CD4-positive, alpha-beta T cell treated with Interleukin-4 for 4 hours (primary cell): ENCODE data around the gene TRPM3.

ENCODE experiments used
- DNase-seq: peaks from one replicate; pipeline ENCODE4 v3.0.0-alpha.2; 2020

Gene TRPM3

DNA sequence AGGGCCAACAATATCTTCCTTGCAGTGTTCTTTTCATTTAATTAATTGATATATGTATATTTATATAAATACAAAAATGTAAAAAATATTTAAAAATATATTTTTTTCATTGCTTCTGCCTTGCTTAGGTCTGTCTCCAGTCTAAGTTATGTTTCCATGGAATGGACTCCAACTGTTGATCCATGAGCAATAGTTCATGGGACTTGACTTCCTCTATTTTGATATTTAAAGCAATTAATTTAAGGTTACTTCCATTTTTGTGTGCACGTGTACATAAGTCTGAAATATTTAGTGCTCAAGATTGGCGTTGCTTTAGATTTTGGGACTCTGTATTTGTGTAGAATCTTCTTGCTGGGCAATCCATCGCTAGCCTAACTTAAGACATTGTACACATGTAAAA, 551.6 kb downstream of the TRPM3 start:
- no peak for DNase-seq

DNA sequence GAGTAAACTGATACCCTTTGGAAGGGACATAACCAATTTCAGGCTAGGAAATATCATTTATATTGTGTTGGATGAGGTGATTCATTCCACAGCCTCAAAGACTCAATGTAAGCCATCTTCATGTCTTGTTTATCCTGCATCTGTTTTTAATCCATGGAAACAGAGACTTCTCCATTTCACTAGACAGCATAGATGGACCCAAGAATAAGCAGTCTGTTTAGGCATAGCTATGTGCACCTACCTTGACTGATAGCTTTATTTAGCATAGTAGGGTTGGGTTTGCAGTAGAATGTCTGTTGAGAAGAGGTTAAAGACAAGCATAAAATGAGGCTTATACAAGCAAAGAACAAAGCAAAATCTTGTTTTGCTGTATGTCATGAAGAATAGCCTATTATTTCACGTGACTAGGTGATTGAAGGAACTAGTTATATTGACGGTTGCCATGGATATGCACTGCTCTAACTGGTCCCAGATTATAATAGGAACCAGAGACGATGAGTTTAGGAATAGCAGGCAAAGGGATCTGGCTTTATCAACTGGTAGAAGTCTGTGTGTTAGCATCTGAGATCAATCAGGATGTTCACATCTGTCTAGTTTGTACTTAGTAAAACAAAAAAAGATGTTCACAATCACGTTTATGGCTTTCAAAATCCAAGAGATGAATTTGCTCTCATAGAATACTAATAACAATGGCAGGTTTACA, 552.2 kb downstream of the TRPM3 start:
- no peak for DNase-seq

DNA sequence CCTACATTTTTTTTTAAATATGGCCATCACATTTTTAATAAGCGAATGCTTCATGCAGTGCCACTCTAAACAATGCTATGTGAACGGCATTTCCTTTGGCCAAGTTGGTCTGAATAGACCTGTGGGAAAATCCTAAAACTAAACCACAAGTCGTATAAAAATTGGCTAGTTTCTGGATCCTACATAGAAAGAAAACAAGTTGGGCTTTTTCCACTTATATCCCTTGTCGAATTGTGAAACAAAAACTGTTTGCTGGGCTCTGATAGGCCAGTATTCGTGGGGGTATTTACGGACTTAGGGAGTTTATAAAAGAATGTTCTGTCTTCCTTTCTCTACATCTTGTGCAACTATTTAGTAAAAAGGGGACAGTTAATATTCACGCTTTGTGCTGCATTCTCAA, 553.9 kb downstream of the TRPM3 start:
- no peak for DNase-seq

DNA sequence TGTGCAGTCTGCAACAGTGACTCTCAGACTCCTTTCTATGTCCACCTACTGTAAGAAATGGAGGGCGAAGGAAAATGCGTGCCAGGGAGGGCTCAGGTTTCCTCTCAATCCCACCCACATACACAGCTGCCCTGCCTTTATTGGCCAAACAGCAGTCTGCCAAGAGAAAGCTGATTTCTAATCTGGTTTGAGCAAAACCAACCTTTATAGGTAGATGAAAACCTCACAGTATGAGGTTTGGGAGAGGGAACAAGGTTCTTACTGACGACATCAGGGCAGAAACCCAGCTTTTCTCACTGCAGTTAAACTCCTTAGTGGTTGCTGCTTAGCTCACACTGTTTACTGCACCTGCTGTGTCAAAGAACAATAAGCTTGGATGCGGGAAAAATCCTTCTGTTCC, 554.7 kb downstream of the TRPM3 start:
- DNase-seq = no peak

DNA sequence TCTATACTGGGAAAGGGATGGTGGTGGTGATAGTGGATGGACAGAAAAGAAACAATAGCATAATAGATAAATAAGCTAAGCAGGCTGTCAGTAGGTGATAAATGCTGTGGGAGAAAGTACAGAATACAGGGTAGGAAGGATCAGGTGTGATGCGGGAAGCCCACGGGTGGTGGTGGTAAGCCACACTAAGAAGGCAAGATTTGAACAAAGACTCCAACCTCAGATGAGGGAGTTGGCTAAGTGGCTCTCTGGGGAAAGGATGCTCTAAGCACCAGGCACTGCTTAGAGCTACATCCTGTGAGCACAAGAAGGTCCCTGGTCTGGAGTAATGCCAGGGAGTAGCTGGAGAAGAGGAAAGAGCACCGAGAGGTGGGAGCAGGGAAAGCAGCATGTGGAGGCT, 555.4 kb downstream of the TRPM3 start:
- DNase-seq = no peak

DNA sequence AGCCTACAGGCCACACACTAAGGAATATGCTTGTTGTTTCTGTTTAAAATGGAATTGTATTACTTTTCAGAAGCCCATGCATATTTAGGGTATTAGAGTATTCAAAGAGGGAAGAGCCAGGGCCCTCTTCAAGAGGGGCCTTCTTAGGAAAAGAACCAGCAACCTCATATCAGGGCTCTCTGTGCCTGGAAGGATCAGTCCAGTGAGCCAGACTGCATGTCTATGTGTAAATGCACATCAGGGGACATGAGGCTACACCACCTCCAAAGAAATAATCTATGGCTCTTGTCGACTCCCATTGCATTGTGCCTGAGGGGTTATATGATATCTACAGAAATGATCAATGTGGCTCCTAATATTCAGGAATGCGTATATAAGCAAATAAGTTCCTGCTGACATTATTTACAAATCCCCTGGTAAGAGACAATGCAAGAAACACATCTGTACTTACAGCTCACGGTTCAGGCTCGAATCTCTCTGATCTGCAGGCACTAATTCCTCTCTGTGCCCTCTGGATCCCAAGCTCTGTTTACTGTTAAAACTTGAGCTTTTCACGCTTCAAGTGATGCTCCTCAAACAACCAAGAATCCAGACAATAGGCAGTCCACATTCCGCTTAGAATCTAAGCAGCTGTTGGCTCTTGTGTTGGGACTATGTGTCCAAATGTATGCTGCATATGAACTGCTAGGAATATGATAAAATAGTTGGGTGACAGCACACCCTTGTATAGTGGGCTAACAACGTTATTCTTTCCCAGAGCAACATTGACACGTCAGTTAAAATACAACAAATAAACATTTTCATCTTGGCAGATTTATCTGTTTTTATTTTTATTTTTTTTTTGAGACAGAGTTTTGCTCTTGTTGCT, 556.7 kb downstream of the TRPM3 start:
- no peak for DNase-seq

DNA sequence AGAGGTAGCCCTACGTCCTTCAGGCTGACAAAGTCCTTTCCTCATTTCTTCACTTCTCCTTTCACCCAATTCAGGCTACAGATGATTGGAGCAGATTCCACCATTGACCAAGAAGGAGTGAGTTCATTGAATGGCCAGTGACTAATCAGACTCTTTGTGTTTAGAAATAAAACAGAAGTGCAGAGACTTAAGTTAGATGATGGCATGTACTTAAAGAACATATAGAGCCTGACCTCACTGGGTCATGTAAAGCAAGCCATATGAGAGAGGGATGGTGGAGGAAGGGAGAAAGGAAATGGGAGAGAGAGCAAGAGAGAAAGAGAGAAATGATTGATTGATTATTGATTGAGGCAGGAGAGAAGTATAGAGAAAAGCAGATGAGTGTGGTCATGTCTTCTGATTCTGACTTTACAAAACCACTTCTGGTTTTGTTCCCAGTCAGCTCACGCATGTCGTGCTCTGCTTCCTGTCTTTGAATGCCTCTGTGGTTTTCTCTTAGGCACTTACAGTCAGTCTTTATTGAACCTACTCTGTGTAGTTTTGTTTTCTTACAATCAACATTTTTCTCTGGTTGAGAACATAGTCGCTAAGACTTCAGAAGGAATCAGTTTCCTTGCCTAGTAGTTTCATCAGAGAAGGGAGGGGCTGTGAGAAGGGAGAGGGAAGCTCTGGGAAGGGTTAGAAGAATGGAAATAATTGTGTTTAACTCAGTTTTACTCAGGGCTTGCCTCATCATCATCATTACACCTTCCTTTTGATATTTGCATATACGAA, 557.8 kb downstream of the TRPM3 start:
- DNase-seq = peak; percentile 53

DNA sequence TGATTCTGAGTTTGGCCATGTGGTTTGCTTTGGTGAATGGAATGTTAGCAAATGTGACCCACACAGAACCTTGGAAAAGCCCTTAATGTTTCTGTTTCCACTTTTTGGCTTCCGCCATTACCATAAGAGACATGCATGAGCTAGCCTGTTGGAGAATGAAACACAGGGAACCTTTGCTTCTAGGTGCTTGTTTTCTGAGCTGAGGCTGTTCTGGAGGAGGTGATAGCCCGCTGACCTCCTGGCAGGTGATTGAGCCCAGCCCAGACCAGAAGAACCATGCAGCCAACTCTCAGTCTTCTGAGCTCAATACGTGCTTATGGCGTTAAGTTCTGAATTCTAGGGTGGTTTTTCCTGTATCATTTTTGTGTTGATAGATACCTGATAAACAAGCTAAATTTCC, 558.4 kb downstream of the TRPM3 start:
- DNase-seq = no peak

DNA sequence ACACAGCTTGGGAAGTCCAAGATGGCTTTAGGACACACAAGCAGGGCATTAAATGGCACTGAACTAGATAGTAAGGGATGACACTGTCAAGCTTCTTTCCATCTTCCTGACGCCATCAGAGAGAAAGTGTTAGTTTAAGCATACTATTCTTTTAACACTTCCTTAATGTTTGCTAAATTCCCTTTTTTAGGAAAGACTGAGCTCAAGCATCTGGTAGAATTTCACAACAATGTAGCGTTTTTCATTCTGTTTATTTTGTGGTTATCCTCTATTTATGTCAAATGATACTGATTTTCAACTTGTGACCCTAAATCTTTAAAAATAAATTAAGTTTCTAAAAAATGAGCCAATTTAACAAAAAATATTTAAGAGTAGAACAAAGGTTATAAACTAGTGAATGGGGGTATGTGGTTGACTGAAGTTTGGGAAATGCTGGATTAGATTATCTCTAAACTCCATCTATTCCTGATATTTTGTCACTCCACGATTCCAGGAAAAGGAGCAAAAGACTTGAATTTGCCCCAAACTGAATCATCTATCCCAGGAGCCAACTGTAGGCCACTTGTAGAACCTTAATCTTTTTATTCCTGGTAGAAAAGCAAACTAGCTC, 559.5 kb downstream of the TRPM3 start:
- DNase-seq = no peak

DNA sequence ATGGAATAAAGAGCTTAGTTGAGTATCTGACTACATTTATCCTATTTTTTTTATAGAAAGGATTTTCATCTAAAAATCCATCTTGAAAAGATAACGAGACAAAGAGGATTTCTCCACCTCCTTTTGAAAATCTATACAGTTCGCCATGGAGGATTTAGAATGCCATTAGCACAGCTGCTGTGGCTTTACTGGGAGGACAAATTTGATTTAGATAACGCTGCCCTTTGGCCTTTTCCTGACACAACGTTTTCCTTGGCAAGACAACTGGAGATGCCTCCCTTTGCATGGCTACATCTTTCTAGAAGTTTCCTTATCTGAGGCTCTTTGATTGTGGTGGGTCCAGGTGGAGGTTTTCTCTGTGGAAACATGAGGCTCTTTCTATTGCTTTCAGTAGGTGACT, 560.3 kb downstream of the TRPM3 start:
- no peak for DNase-seq

DNA sequence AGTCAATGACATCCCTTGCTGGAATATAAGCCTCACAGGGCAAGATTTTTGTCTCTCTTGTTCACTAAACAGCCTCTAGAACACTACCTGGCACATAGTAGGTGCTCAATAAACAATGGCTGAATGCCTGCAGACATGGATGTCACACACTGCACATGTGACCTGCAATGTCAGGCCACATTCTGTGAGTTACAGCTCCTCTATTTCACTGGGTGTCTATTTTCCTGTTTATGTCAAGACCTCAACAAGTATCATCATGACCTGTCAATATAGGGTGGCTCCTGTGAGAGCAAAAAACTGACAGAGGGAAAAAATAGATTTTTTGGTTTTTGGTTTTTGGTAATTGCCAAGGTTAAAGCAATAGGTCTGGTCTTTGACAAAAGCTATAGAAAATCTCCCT, 562.3 kb downstream of the TRPM3 start:
- no peak for DNase-seq

DNA sequence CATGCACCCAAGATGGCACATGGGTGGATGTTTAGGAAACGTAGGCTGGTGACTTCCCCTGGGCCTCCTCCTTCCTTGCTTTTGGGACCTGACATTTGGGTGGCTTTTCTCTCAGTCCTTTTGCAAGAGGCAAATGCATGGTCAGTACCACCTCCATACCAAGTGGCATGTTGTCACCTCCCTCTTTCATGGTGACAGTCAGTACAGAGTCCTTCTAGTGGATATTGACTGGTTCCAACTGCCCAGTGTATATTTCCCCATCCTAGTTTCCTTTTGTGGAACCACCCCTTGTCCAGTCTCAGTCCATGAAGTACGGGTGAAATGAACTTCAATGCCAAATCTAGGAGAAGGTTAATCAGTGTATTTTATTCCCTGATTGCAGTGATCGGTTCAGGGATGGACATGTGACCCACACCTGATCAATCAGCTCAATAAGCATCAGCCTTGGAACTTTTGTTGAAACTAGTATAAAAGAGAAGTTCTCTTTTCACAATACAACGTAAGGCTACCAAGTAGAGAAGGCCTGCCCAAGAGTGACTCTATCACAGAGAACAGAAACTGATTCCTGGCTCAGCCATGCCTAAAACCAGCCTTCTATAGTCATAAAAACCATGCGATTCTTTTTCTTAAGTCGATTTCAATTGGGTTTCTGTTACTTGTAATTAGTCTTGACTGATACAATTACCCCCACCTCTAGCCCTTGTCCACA, 563.6 kb downstream of the TRPM3 start:
- DNase-seq = no peak

DNA sequence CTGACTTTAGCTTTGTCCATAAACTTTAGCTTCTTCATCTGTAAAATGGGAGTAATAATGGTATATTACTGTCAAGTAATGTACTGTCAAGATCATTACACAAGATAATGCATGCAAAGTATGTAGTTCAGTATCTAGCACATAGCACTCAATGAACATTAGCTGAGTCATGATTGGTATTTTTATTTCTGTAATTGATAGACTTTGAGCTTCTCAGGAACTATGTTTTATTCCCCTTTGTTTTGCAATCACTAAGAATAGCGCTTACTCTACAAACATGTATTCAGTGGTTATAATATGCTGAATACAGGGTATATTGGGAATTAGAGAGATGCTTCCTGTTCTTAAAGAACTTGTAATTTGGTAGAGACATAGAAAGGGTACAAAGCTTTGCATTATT, 564.6 kb downstream of the TRPM3 start:
- no peak for DNase-seq

DNA sequence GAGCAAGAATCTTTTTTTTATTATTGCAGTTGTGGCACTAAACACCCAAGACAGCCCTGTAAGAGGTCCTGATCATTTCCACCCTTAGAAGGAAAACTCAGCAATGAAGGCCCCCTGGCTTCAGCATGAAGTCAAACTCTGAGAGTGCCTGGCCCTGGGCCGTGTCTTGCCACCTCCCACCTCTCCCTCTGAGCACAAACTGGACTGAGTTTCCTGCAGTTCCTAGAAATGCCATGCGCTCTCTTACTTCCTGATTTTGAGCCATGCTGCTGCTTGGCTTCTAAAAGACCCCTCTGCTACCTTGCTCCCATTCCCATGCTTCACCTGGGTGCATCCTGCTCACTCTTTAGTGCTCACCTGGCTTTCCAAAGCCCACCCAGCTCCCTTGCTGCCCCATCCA, 566.5 kb downstream of the TRPM3 start:
- no peak for DNase-seq

DNA sequence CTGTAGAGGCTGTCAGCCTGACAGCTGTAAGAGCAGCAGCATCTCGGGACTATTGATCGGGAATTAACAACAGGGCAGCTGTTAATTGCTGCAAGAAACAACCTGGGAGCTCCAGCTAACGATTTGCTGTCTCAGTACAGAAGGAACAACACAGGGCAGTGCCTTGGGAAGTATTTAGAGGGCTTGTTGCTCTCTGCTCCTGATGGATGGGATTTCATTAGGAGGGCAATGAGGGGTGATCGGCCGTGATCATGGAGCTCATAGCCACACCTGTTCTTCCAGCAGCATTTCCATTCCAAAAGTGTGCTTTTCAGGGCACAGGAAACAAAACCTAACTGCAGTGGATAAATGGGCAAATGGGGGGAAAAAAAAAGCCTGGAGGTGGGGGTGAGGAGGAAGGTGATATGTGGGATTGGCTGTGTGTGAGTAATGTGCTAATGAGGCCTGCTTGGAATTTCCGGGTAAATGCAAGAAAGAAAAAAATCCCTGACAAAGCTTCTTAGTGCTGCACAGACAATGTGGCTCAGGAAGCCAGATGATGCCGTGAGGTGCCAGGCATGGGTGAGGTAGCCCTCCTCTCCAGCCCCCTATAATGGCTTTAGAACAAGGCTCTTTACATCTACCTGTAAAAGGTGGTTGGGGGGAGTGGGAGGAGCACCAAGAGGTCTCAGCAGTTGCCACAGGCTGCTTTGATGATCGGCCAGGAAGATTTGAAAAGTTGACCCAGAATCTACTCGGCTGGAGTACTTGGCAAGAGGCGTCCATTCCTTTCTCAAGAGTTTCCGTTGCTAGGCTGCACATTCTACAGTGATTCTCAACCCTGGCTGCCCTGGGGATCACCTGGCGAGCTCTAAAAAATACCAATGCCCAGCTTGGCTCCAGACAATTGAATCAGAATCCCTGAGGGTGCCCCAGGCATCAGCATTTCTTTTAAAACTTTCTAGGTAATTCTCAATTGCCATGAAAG, 567.4 kb downstream of the TRPM3 start:
- no peak for DNase-seq

DNA sequence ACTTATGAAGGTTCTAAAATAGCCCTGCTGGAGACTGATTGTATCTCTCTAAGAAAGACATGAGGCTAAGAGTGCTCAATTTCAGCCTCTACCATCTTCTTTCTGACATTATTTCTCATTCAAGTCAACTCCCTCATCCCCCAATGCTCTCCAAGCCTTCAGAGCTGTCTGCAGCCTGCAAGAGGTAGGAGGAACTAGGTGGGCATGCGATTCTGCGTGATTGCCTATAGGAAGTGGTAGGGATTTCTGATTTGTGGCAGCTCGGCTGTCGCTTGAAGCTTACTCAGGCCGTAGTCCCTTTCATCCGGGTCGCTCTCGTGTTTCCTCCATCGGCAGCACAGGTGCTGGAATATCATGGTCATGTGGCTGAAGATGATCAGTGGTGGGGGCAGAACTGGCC, 568.9 kb downstream of the TRPM3 start:
- DNase-seq = no peak

DNA sequence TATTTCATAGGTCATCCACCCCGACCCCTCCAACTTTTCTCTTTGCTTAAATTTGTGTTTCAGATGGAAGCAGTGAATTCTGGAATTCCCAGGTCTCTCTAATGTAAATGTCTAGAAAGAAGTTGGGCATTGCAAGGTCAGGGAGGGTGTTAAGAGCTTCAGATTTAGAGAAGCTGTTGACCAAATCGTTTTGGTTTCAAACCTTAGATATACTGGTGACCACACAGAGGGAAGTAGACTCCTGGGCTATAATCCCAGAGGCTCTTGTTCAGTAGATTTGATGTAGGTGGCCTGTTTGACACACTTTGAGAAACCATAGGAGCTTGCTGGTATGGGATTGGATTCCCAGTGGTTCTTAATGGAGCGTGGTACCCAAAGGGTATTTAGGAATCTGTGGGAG, 569.6 kb downstream of the TRPM3 start:
- DNase-seq = no peak

DNA sequence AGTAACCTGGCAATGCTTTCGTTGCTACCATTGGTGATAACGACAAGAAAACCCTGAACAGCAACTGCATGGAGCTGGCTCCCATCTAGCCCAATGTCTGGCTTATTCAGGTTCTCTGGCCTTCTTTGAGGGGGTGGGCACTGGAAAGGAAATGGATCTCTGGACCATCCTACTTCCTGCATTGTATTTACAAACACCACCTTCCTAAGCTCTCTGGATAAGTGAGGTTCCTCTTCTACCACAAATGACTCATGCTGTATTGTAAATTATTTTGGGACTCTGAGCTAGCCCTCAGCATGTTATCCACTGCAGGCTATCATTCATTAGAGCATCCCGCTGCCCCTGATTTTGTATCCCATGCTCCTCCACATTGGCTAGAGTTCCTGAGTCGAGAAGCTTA, 570.0 kb downstream of the TRPM3 start:
- DNase-seq = no peak

DNA sequence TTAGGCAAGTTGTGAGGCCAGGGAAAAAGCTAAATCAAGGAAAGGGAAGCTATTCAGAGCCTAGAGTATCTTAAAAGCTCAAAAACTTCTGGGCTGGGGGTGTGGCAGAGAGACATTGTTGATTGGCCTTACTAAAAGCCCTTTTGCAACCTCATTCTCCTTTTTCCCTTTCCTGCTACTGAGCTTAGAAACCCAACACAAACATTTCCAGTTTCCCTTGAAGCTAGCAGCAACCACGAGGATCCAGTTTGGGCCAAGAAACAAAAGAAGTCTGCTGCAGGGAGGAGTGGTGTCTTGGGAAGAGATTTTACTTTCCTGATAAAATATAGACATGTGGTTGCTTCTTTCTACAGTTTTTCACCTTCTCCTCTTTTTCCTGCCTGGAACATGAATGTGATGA, 571.5 kb downstream of the TRPM3 start:
- no peak for DNase-seq

DNA sequence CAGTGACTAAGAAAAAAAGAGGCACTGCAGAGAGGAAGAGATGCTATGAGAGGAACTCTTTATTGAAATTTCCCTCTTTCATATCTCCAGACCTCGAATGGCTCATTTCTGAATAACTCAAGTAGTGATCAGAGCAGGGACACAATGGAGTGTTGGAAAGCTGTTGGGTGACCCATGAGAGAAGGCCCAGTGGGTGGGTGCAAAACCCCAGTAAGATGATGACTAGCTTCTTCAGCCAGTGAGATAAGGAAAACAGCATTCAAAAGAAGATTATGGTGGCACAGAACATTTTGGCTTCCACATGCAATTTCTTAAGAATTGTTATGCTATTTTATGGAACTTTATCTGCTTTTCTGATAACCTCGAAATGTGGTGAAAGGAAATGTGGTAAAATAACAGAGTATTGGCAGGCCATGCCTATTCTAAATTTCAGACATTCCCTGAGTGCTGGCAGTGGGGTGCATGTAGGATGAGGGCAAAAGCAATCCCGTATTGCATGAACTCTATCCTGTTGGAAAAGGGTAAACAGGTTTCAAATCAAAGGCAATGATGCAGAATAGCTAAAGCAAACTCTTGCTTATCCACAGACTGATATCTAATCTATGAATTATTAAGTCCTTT, 579.0 kb downstream of the TRPM3 start:
- DNase-seq = no peak

DNA sequence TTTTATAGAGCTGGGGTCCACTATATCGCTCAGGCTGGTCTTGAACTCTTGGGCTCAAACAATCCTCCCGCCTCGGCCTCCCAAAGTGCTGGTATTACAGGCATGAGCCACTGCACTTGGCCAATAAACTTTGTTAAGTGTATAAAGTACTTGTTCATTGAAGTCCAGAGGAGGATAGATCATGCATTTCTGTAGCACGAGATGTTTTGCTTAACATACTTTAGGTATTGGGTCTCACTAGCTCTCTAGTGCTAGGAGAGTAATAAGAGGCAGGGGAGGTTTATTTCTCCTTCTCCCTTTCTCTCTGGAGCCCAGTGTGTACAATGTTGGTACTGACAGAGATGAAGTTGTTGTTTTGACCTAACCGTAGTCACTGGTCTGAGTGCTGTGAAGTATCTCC, 581.4 kb downstream of the TRPM3 start:
- no peak for DNase-seq
